Tibial nerve (tissue), 4 donors: ENCODE data around the gene KLHDC4.

Experiments
- EP300 ChIP-seq, 2 donors: sonication (generic); formaldehyde crosslinking; IDR thresholded peaks; one replicate each; pipeline ENCODE4 v1.6.1; 2017; ENCODE audit warnings: antibody characterized with exemption in 2 of 2, mild to moderate bottlenecking in 1 of 2
- POLR2A ChIP-seq, 2 donors: fragments of 450-650 bp; IDR thresholded peaks; one replicate each; pipeline ENCODE4 v1.6.1; 2017; ENCODE audit warnings: antibody characterized with exemption in 2 of 2, mild to moderate bottlenecking in 2 of 2, moderate library complexity in 2 of 2
- TF ChIP-seq, protein P1 (sequence below), 5 experiments: fragments of 200-600 bp in 3 of 5; fragments of 450-650 bp in 2 of 5; sonication (generic) in 3 of 5; IDR thresholded peaks; one replicate each; pipeline ENCODE4 v1.5.1; 2016 to 2019; ENCODE audit warnings: antibody characterized with exemption in 5 of 5, mild to moderate bottlenecking in 3 of 5, moderate library complexity in 2 of 5

DNA sequence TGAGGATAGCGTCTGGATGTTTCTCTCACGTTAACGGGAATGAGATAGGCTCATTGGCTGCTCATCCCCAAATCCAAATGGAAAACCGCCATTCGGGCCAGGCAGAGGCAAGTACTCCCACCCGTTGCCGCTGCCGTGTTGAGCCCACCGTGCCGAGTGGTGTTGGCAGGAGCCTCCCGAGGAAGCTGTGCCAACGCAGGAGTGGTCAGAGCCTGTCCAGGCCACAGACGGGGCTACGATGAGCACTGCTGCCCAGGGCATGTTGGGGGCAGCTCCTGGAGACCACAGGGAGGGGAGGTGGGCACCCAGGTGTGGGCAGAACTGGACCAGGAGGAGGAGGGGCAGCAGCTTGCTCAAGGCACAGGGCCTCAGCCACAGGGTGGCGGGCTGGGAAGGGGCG, 72.0 kb downstream of the KLHDC4 start:
- TF ChIP-seq, protein P1, sequence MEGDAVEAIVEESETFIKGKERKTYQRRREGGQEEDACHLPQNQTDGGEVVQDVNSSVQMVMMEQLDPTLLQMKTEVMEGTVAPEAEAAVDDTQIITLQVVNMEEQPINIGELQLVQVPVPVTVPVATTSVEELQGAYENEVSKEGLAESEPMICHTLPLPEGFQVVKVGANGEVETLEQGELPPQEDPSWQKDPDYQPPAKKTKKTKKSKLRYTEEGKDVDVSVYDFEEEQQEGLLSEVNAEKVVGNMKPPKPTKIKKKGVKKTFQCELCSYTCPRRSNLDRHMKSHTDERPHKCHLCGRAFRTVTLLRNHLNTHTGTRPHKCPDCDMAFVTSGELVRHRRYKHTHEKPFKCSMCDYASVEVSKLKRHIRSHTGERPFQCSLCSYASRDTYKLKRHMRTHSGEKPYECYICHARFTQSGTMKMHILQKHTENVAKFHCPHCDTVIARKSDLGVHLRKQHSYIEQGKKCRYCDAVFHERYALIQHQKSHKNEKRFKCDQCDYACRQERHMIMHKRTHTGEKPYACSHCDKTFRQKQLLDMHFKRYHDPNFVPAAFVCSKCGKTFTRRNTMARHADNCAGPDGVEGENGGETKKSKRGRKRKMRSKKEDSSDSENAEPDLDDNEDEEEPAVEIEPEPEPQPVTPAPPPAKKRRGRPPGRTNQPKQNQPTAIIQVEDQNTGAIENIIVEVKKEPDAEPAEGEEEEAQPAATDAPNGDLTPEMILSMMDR (IDR thresholded peaks at IDR 0.05), result no peak
- TF ChIP-seq POLR2A (IDR thresholded peaks at IDR 0.05), result no peak
- TF ChIP-seq EP300 (IDR thresholded peaks at IDR 0.05), result no peak
